K562 (cell line): ENCODE data around the gene LRRN3. TPM values are rescaled to one million over a fixed set of nuclear protein-coding genes. Genes with fewer than 3 reads are reported as not detected.

ENCODE experiments used
- ARHGAP35 ChIP-seq: fragments of 450-650 bp; IDR thresholded peaks from 2 replicates; pipeline ENCODE4 v1.6.1; 2018; ENCODE audit not compliant: partially characterized antibody
- ARID1B ChIP-seq: fragments of 450-650 bp; IDR thresholded peaks from 2 replicates; pipeline ENCODE4 v1.6.1; 2016; ENCODE audit warnings: antibody characterized with exemption, mild to moderate bottlenecking, inconsistent platforms
- CCAR2 ChIP-seq: fragments of 200-400 bp; formaldehyde crosslinking; IDR thresholded peaks from 2 replicates; pipeline ENCODE4 v1.6.1; 2017; ENCODE audit warnings: mild to moderate bottlenecking, low read depth, low read length
- CEBPZ ChIP-seq: fragments of 150-350 bp; IDR thresholded peaks from 2 replicates; pipeline ENCODE4 v1.6.1; 2014; ENCODE audit warnings: low read depth, mild to moderate bottlenecking, low read length, borderline replicate concordance
- CHD4 ChIP-seq: fragments of 200-600 bp; sonication (generic); IDR thresholded peaks from 3 replicates; pipeline ENCODE4 v1.6.1; 2012; ENCODE audit warnings: low read depth, mild to moderate bottlenecking, mixed read lengths, low read length, inconsistent platforms; ENCODE audit not compliant: insufficient read depth, insufficient replicate concordance, poor library complexity, severe bottlenecking
- DIDO1 ChIP-seq: fragments of 450-650 bp; IDR thresholded peaks from 2 replicates; pipeline ENCODE4 v1.6.1; 2016; ENCODE audit warnings: low read depth, missing biosample characterization, missing genetic modification characterization
- DNMT1 ChIP-seq: fragments of 450-650 bp; IDR thresholded peaks from 2 replicates; pipeline ENCODE4 v1.6.1; 2016; ENCODE audit warnings: antibody characterized with exemption, mild to moderate bottlenecking
- HSF4 ChIP-seq: fragments of 250-450 bp; sonication (Bioruptor Pico); IDR thresholded peaks from 2 replicates; pipeline ENCODE4 v2.1.2; 2022; ENCODE audit warnings: mild to moderate bottlenecking, moderate library complexity, borderline replicate concordance
- LCOR ChIP-seq: sonication (generic); formaldehyde crosslinking; IDR thresholded peaks from 2 replicates; pipeline ENCODE4 v1.8.0; 2022; ENCODE audit warnings: mild to moderate bottlenecking, missing genetic modification reagents
- NFRKB ChIP-seq: fragments of 450-650 bp; IDR thresholded peaks from 2 replicates; pipeline ENCODE4 v1.6.1; 2016; ENCODE audit warnings: low read depth
- TARDBP ChIP-seq: fragments of 450-650 bp; IDR thresholded peaks from 2 replicates; pipeline ENCODE4 v1.6.1; 2016
- TBP ChIP-seq: optimal IDR thresholded peaks from 2 replicates; pipeline ENCODE3; 2011; ENCODE audit warnings: low read depth, low read length, improper control_type of control experiment
- polyA plus RNA-seq, 8 experiments: library from polyadenylated mRNA; depleted of rRNA in 4 of 8; stranded (reverse) in 5 of 8; unstranded in 3 of 8; fragments of >200 nt; fragmentation: Nextera tagmentation in 2 of 8; fragmentation: Illumina TruSeq in 1 of 8; extraction: Ambion mirVana in 2 of 8; extraction: Trizol in 1 of 8; gene quantifications; 2 replicates each; pipeline versions ENCODE4 v1.2.1 to v1.2.3, GENCODE V29; 2011 to 2014; ENCODE audit warnings: inconsistent platforms in 1 of 8, missing spikeins in 1 of 8
- total RNA-seq, 7 experiments: library from RNA; depleted of rRNA in 6 of 7; stranded (reverse); fragments of >200 nt in 6 of 7; fragmentation: Illumina TruSeq in 2 of 7; extraction: Trizol in 2 of 7; gene quantifications; 2 replicates each; pipeline versions ENCODE4 v1.2.1 to v1.2.3, GENCODE V29; 2011 to 2021; ENCODE audit warnings: low replicate concordance in 1 of 7
- TF ChIP-seq, protein P1 (sequence below): sonication (generic); IDR thresholded peaks from 2 replicates; pipeline ENCODE4 v1.6.1; 2016
- TF ChIP-seq, protein P2 (sequence below): sonication (generic); formaldehyde crosslinking; IDR thresholded peaks from 2 replicates; pipeline ENCODE4 v1.8.1; 2023; ENCODE audit warnings: mild to moderate bottlenecking, missing genetic modification reagents
- TF ChIP-seq, protein P3 (sequence below): IDR thresholded peaks from 2 replicates; pipeline ENCODE4 v1.6.1; 2011; ENCODE audit not compliant: insufficient read length; ENCODE audit errors: extremely low read depth

Gene LRRN3
- total and polyA plus RNA-seq, 9 of the 15 experiments (the other 6 are each of a cell fraction or from before 2014, with no cell fraction given) = 0.05 to 1.00 (median 0.20) TPM; not detected in 1

DNA sequence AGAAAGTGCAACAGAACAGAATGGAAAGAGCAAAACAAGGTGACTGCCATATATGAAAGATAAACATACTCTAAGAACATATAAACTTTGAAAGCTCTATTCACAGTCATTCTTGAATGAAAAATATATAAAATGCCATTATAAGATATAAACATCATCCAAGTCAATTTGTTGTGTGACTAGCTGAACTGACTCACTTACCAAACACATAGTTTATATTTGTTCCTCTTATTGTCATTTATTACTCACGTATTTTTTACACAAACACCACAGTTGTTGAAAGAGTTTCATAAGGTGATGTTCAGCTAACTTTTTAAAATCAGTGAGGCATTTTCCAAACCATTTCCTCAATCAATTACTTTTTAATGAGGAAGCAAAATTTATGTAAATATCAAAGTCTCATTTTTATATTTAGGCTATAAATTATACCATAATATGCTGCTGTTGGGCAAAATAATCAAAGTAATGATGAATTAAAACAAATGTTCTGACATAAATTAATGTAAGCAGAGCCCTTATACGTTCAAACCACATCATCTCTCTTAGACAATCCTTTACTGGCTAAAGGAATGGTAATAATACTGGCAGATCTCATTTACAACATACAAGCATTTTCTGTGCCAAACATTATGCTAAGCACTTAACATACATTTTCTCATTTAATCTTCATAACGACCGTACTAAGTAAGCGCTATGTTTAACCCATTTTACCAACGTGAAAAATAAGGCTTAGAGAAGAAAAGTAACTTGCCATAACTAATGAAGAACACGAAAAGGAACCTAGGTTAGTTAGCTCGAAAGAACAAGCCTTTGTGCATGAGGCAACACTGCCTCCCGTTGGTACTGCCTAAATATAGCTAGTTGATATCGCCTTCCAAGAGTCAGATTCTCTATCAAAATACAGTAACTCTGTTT, 7.3 kb downstream of the LRRN3 start (continued):
- no peak for TF ChIP-seq CEBPZ
- TF ChIP-seq CHD4 = no peak
- TF ChIP-seq DIDO1 (tag) = no peak
- no peak for TF ChIP-seq LCOR (CRISPR knock-in tag)
- TF ChIP-seq, protein P1, sequence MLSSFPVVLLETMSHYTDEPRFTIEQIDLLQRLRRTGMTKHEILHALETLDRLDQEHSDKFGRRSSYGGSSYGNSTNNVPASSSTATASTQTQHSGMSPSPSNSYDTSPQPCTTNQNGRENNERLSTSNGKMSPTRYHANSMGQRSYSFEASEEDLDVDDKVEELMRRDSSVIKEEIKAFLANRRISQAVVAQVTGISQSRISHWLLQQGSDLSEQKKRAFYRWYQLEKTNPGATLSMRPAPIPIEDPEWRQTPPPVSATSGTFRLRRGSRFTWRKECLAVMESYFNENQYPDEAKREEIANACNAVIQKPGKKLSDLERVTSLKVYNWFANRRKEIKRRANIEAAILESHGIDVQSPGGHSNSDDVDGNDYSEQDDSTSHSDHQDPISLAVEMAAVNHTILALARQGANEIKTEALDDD = peak; percentile 96
- TF ChIP-seq TARDBP = no peak
- TF ChIP-seq HSF4 (CRISPR knock-in tag) = no peak
- TF ChIP-seq ARHGAP35 = no peak
- TF ChIP-seq ARID1B = no peak
- TF ChIP-seq, protein P2, sequence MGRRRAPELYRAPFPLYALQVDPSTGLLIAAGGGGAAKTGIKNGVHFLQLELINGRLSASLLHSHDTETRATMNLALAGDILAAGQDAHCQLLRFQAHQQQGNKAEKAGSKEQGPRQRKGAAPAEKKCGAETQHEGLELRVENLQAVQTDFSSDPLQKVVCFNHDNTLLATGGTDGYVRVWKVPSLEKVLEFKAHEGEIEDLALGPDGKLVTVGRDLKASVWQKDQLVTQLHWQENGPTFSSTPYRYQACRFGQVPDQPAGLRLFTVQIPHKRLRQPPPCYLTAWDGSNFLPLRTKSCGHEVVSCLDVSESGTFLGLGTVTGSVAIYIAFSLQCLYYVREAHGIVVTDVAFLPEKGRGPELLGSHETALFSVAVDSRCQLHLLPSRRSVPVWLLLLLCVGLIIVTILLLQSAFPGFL = no peak
- TF ChIP-seq, protein P3, sequence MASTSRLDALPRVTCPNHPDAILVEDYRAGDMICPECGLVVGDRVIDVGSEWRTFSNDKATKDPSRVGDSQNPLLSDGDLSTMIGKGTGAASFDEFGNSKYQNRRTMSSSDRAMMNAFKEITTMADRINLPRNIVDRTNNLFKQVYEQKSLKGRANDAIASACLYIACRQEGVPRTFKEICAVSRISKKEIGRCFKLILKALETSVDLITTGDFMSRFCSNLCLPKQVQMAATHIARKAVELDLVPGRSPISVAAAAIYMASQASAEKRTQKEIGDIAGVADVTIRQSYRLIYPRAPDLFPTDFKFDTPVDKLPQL = no peak
- TF ChIP-seq CCAR2 = no peak
- TF ChIP-seq DNMT1 = no peak
- TF ChIP-seq NFRKB = no peak
- no peak for TF ChIP-seq TBP
